Measurements from ENCODE around the gene CALU.
A peak's percentile ranks its signal among the peaks of the same experiment; 100 is the strongest.

CALU gene

GRCh38 chr7:128790315-128791041 lies 51.3 kb downstream of the CALU start:
- H3K27ac ChIP-seq = peak overlapping the region; percentile 80
- no peak for TF ChIP-seq ZFX (IDR thresholded peaks at IDR 0.05)
- TF ChIP-seq, protein P1, sequence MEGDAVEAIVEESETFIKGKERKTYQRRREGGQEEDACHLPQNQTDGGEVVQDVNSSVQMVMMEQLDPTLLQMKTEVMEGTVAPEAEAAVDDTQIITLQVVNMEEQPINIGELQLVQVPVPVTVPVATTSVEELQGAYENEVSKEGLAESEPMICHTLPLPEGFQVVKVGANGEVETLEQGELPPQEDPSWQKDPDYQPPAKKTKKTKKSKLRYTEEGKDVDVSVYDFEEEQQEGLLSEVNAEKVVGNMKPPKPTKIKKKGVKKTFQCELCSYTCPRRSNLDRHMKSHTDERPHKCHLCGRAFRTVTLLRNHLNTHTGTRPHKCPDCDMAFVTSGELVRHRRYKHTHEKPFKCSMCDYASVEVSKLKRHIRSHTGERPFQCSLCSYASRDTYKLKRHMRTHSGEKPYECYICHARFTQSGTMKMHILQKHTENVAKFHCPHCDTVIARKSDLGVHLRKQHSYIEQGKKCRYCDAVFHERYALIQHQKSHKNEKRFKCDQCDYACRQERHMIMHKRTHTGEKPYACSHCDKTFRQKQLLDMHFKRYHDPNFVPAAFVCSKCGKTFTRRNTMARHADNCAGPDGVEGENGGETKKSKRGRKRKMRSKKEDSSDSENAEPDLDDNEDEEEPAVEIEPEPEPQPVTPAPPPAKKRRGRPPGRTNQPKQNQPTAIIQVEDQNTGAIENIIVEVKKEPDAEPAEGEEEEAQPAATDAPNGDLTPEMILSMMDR (conservative IDR thresholded peaks at IDR 0.05) = no peak

- TF ChIP-seq ZFX (IDR thresholded peaks at IDR 0.05) = peak; percentile 71; the same call in 1 of the 2 replicates
- TF ChIP-seq, protein P1 (conservative IDR thresholded peaks at IDR 0.05) = no peak
- peak within 1 kb of the TSS; percentile 80 for H3K27ac ChIP-seq
Measured at GRCh38 chr7:128791121-128791971, 52.2 kb downstream of the CALU start, which contains the start of gene CCDC136. TSS of gene CCDC136 (plus strand) at chr7:128791968. CDS start at chr7:128792412, 444 bp downstream.

GRCh38 chr7:128791972-128792327 lies 52.8 kb downstream of the CALU start:
- no peak for TF ChIP-seq ZFX (IDR thresholded peaks at IDR 0.05)
- TF ChIP-seq, protein P1 (conservative IDR thresholded peaks at IDR 0.05) = no peak
- peak overlapping the region; percentile 80 for H3K27ac ChIP-seq

DNA sequence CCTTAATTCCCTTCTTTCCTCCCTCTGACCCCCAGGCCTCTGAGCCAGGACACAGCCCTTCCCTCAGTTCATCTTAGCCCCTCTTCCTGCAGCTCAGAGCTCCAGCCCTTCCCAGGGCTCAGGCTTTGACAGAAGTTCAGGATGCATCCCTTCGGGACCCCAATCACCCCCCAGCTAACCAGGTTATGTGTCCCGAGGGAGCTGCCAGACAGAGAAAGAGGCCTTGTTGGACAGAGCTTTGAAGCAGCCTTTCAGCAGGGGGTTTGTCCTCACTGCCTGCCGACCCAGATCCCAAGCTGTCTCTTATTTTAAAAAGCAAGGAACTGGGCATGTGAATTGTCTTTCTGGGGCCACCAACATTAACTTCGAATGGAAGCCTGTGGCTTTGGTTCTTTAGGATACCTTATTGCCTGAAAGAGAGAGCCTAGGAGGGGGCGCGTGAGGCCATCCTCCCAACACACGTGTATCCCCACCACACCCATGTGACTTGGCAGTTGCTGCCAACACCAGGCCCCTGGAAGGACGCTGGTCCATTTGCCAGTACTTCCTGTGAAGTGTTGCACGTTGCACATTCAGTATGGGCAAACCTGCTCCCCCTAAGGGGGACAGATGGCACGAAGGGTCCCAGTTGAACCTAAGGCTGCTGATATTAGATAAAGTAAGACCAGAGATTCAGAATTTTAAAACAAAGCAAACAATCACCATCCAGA lies 53.5 kb downstream of the CALU start:
- TF ChIP-seq, protein P1 (conservative IDR thresholded peaks at IDR 0.05) = no peak
- no peak for TF ChIP-seq ZFX (IDR thresholded peaks at IDR 0.05)
- H3K27ac ChIP-seq = no peak overlapping the region; the same call in 1 of the 2 replicates

DNA sequence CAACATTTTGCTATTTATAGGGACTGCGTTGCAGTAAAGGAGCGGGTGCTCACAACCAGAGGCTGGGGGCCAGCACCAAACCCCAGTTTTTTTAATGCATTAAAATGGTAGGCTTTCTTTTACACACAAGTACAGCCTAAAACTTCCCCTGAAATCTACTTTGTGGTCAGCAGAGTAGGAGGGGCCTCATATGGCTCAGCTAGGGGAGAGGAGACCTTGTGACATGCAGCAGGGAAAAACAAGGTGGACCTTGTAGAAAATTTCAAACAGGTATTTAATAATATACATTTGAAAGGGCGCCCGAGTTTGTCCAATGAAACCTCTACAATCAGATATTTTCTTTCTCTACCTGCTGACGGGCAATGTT lies 54.0 kb downstream of the CALU start:
- H3K27ac ChIP-seq = no peak overlapping the region
- TF ChIP-seq, protein P1 (conservative IDR thresholded peaks at IDR 0.05) = no peak
- TF ChIP-seq ZFX (IDR thresholded peaks at IDR 0.05) = no peak

- TF ChIP-seq ZFX (IDR thresholded peaks at IDR 0.05) = no peak
- TF ChIP-seq, protein P1 (conservative IDR thresholded peaks at IDR 0.05) = no peak
- H3K27ac ChIP-seq = no peak overlapping the region
Measured at GRCh38 chr7:128794020-128794419, 54.9 kb downstream of the CALU start.
